Testis (tissue), 3 donors: ENCODE measurements around the gene PRELP. TPM values are rescaled to one million over a fixed set of nuclear protein-coding genes. Genes with fewer than 3 reads are reported as not detected.

Experiments used
- DNase-seq: peaks from one replicate; pipeline ENCODE4 v3.0.0-alpha.2; 2019
- H3K27ac ChIP-seq, 2 donors: fragments of 200-600 bp; sonication (generic); one replicate each; pipeline ENCODE4 v1.5.1; 2019
- H3K27me3 ChIP-seq: fragments of 200-600 bp; sonication (generic); one replicate; pipeline ENCODE4 v1.5.1; 2019
- H3K36me3 ChIP-seq: fragments of 200-600 bp; sonication (generic); one replicate; pipeline ENCODE4 v1.5.1; 2017; ENCODE audit warnings: low read depth; ENCODE audit errors: missing control alignments
- H3K4me1 ChIP-seq: fragments of 200-600 bp; sonication (generic); one replicate; pipeline ENCODE4 v1.5.1; 2019
- H3K4me3 ChIP-seq, 2 donors: fragments of 200-600 bp; sonication (generic); one replicate each; pipeline ENCODE4 v1.5.1; 2017 to 2019
- H3K9me3 ChIP-seq: fragments of 200-600 bp; sonication (generic); one replicate; pipeline ENCODE4 v1.5.1; 2017
- CTCF ChIP-seq, 3 experiments: fragments of 450-650 bp in 2 of 3; fragments of 200-600 bp in 1 of 3; sonication (generic) in 1 of 3; IDR thresholded peaks; one replicate each; pipeline ENCODE4 v1.5.1; 2016 to 2019; ENCODE audit warnings: antibody characterized with exemption in 3 of 3, mild to moderate bottlenecking in 2 of 3, moderate library complexity in 1 of 3
- POLR2A ChIP-seq: fragments of 450-650 bp; IDR thresholded peaks from one replicate; pipeline ENCODE4 v1.6.1; 2017; ENCODE audit warnings: antibody characterized with exemption, mild to moderate bottlenecking, moderate library complexity
- WGBS, 2 donors: methylation state at CpG; one replicate each; pipeline ENCODE4 v1.1.5; 2018; 5-methylcytosine and 5-hydroxymethylcytosine counted together
- intact Hi-C: fragments of 100-400 bp; cut with DNase I; formaldehyde crosslinking; loops from one replicate; pipeline ENCODE4 v1.15.1; 2023; ENCODE audit warnings: low total_unique reads
- polyA plus RNA-seq: library from polyadenylated mRNA; stranded (reverse); fragments of 350-450 nt; fragmentation: Illumina TruSeq; extraction: RNeasy Lipid Tissue Mini Kit (QIAGEN cat#74804); gene quantifications from one replicate; pipeline ENCODE4 v1.2.3, GENCODE V29; 2014; ENCODE audit warnings: low read depth, low replicate concordance; ENCODE audit not compliant: insufficient read depth
- total RNA-seq, 2 donors: library from RNA; depleted of rRNA; stranded (reverse); fragments of >200 nt; gene quantifications; one replicate each; pipeline ENCODE4 v1.2.3, GENCODE V29; 2016

PRELP gene
- total and polyA plus RNA-seq, 3 donors from 2014 or later, result 9.6 to 26.5 (median 10.0) TPM

DNA sequence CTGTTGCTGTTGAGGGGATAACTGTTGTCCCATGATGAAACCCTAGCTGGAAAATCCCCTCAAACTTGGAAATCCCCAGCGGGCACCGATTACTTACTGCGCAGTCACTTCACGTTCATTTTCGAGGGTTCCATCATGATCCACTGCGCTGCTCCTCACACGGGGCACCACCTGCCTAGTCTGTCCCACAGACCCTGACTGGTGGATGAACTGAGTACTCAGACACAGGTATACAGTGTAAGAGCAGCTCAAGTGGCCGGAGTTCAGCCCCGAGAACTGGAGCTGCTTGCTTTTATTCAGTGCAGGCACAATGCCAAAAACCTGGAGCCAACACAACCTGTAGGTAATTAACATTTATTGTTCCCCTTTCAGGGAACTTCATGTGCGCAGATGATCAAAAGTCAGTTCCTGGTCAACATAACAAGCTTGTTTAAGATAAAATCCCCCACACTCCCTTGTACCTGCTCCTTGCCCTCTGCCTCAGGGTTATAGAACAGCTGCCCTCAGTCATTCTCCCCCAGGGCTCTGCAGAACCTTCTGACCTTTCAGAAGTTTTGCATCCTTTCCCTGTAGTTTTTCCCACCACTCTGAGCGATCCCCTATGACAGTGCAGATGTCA is 46.5 kb upstream of the PRELP start:
- 74 to 77% methylated on average over 11 of the region's 11 CpGs for WGBS, 2 donors
- no peak for TF ChIP-seq POLR2A
- TF ChIP-seq CTCF (IDR thresholded peaks at IDR 0.05), result no peak
- H3K4me1 ChIP-seq, result no peaks in the 10 kb centered on the region
- no peaks in the 10 kb centered on the region for H3K9me3 ChIP-seq
- no peaks in the 10 kb centered on the region for H3K36me3 ChIP-seq
- H3K27ac ChIP-seq, result no peak overlapping the region
- no peak for DNase-seq
- intact Hi-C loops, result no loop called here
- no peak overlapping the region for H3K4me3 ChIP-seq
- H3K27me3 ChIP-seq, result no peaks in the 10 kb centered on the region

GRCh38 chr1:203435615-203436014 is 40.0 kb upstream of the PRELP start:
- no peak for TF ChIP-seq CTCF (IDR thresholded peaks at IDR 0.05)
- TF ChIP-seq POLR2A, result no peak
- no peaks in the 10 kb centered on the region for H3K27me3 ChIP-seq
- intact Hi-C loops, result no loop called here
- WGBS, 2 donors, result 95 to 98% methylated on average over 7 of the region's 7 CpGs
- no peak overlapping the region for H3K4me3 ChIP-seq
- no peak for DNase-seq
- peaks cover 5% of the 10 kb centered on the region for H3K4me1 ChIP-seq
- H3K36me3 ChIP-seq, result no peaks in the 10 kb centered on the region
- no peak overlapping the region for H3K27ac ChIP-seq
- no peaks in the 10 kb centered on the region for H3K9me3 ChIP-seq

DNA sequence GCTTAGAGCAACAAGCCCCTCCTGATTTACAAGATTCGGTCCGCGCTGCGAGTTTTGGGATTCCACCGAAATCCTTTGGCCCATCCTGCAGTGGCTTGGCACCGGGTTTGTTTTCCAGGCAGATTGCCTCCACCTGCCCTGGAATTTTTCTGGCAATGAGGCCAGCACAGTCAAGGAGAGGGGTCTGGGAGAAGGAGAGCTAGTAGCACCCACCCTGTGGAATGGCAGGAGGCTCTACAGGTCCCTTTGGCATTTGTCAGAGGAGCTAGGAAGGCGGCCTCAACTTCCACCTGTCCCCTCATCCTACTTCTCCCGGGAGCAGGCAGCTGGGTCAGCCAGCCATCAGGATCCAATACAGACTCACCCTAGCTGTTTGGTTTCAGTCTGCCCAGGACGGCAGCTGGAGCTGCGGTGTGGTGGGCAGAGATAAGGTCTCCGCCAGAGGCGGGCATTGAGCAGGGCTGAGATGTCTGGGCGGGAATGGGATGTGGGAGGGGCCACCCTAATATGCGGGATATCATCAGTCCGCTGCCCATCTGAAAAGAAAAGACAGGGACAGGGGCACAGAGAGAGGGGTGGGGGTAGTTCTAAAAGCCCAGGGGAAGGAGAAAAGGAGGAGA is 37.8 kb upstream of the PRELP start:
- WGBS, 2 donors, result 74 to 78% methylated on average over 14 to 15 of the region's 15 CpGs
- no peaks in the 10 kb centered on the region for H3K9me3 ChIP-seq
- no peaks in the 10 kb centered on the region for H3K27me3 ChIP-seq
- H3K36me3 ChIP-seq, result no peaks in the 10 kb centered on the region
- intact Hi-C loops, result no loop called here
- no peak overlapping the region for H3K4me3 ChIP-seq
- no peak overlapping the region for H3K27ac ChIP-seq
- H3K4me1 ChIP-seq, result peaks cover 12% of the 10 kb centered on the region
- DNase-seq, result no peak
- no peak for TF ChIP-seq CTCF (IDR thresholded peaks at IDR 0.05)
- TF ChIP-seq POLR2A, result no peak

DNA sequence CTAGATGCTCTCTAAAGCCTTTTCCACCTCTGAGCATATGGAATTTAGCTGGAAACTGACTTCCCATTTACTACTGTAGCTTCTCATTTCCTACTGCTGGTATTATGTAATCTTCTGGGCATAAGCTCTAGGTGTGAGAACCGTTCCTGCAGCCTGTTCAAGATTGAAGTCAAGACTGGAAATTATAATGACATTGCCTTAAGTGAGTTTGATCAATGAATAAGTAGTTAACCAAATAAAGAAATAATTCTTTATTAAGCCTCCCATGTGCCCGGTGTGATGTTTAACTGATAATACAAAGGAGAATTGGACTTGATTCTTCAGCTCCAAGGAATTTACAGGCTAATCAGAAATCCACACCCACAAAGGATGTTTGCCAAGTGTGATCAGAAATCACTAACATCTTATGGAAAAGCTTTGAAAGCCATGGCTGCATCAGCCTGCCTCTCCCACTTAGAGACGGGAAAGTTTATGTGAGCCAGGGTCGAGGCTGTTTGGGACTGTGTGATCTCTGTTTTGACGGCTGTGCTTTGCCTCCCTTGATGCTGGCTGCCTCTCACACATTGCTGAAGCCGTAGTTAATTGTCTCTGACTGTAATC is 36.4 kb upstream of the PRELP start:
- TF ChIP-seq CTCF (IDR thresholded peaks at IDR 0.05) (no peak), POLR2A (no peak)
- H3K27me3 ChIP-seq, result no peaks in the 10 kb centered on the region
- peaks cover 12% of the 10 kb centered on the region for H3K4me1 ChIP-seq
- no peaks in the 10 kb centered on the region for H3K36me3 ChIP-seq
- intact Hi-C loops, result no loop called here
- 68 to 74% methylated on average over 6 of the region's 6 CpGs for WGBS, 2 donors
- no peak for DNase-seq
- no peak overlapping the region for H3K4me3 ChIP-seq
- no peak overlapping the region for H3K27ac ChIP-seq
- no peaks in the 10 kb centered on the region for H3K9me3 ChIP-seq
